SKM-1 treated with dmso at 0.1 percent for 144 hours (cell line): ENCODE results near the gene MYO1A.

Experiments used
- DNase-seq: peaks from one replicate; lab custom pipeline; 2025; ENCODE audit not compliant: unreplicated experiment; lab: John Stamatoyannopoulos, UW

The MYO1A gene

GRCh38 chr12:57049890-57050289 lies at the start of gene MYO1A:
MYO1A (minus strand) TSS chr12:57050129; CDS start chr12:57048323, 1,806 bp downstream.
- no peak for DNase-seq

GRCh38 chr12:57099047-57099714 lies 49.3 kb upstream of the MYO1A start:
- no peak for DNase-seq

GRCh38 chr12:57098546-57098945 lies 48.6 kb upstream of the MYO1A start:
- no peak for DNase-seq

- no peak for DNase-seq
Measured at GRCh38 chr12:57097554-57097835, 47.6 kb upstream of the MYO1A start.

- DNase-seq: no peak
Measured at GRCh38 chr12:57096748-57097553, 47.0 kb upstream of the MYO1A start.

GRCh38 chr12:57096099-57096572 lies 46.2 kb upstream of the MYO1A start:
- DNase-seq: no peak

GRCh38 chr12:57095440-57095839 lies 45.5 kb upstream of the MYO1A start:
- no peak for DNase-seq

GRCh38 chr12:57094208-57095160 lies 44.6 kb upstream of the MYO1A start:
- DNase-seq: no peak

- DNase-seq: no peak
Measured at GRCh38 chr12:57093415-57094207, 43.7 kb upstream of the MYO1A start.

- no peak for DNase-seq
Measured at GRCh38 chr12:57092876-57093414, 43.0 kb upstream of the MYO1A start.

GRCh38 chr12:57092529-57092862 lies 42.6 kb upstream of the MYO1A start:
- DNase-seq: no peak

- no peak for DNase-seq
Measured at GRCh38 chr12:57091638-57092528, 42.0 kb upstream of the MYO1A start.

GRCh38 chr12:57090924-57091637 lies 41.2 kb upstream of the MYO1A start:
- no peak for DNase-seq

GRCh38 chr12:57090490-57090889 lies 40.6 kb upstream of the MYO1A start:
- no peak for DNase-seq

- no peak for DNase-seq
Measured at GRCh38 chr12:57089271-57090245, 39.6 kb upstream of the MYO1A start.

- peak; percentile 65 for DNase-seq
Measured at GRCh38 chr12:57088354-57089270, 38.7 kb upstream of the MYO1A start, which contains the start of gene NAB2. NAB2 (plus strand) TSS chr12:57089114; CDS start chr12:57089272, 158 bp downstream.
